DMS79 treated with DMSO at 0.1 percent for 48 hours (cell line): ENCODE data around the gene LZTFL1.
"Not testable (repeated sequence)": the region's sequence is repeated elsewhere in the genome, so short reads cannot be mapped to it uniquely, and the experiment has no call there.

Experiments
- DNase-seq: peaks from one replicate; lab custom pipeline; 2025; lab: John Stamatoyannopoulos, UW

The LZTFL1 gene

GRCh38 chr3:45864760-45865519 lies 23.0 kb upstream of the LZTFL1 start:
- DNase-seq: peak; percentile 27

- DNase-seq: no peak
Measured at GRCh38 chr3:45861043-45861719, 19.3 kb upstream of the LZTFL1 start.

GRCh38 chr3:45860481-45860880 lies 18.6 kb upstream of the LZTFL1 start:
- DNase-seq: no peak

GRCh38 chr3:45858809-45859543 lies 17.1 kb upstream of the LZTFL1 start:
- no peak for DNase-seq

GRCh38 chr3:45857024-45857423 lies 15.1 kb upstream of the LZTFL1 start:
- not testable (repeated sequence) for DNase-seq

DNA sequence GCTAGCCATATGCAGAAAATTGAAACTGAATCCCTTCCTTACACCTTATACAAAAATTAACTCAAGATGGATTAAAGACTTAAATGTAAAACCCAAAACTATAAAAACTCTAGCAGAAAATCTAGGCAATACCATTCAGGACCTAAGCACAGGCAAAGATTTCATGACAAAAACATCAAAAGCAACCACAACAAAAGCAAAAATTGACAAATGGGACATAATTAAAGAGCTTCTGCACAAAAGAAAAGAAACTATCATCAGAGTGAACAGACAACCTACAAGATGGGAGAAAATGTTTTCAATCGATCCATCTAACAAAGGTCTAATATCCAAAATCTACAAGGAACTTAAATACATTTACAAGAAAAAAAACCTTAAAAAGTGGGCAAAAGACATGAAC lies 14.4 kb upstream of the LZTFL1 start:
- DNase-seq: not testable (repeated sequence)

GRCh38 chr3:45852828-45853227 lies 10.9 kb upstream of the LZTFL1 start:
- DNase-seq: no peak

DNA sequence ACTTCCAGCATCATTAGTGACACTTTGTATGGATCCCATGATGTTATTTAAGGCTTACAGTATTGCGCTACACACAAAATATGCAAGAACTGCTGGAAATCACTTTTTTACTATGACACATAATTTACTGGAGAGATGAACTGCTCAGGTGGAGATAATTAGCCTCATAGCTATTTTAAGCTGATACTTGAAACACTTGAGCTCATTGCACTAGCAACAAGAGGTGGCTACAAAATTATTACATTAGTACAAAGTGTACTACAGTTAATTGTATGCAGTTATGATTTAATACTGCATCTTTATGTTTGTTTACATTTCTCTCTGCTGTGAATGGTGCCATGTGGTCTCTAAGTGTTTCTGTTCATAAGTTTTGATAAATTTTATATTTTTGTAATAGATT lies 6.5 kb upstream of the LZTFL1 start:
- no peak for DNase-seq

- no peak for DNase-seq
Measured at GRCh38 chr3:45844616-45845015, 2.7 kb upstream of the LZTFL1 start.

- no peak for DNase-seq
Measured at GRCh38 chr3:45842851-45843625, 1.1 kb upstream of the LZTFL1 start.

DNA sequence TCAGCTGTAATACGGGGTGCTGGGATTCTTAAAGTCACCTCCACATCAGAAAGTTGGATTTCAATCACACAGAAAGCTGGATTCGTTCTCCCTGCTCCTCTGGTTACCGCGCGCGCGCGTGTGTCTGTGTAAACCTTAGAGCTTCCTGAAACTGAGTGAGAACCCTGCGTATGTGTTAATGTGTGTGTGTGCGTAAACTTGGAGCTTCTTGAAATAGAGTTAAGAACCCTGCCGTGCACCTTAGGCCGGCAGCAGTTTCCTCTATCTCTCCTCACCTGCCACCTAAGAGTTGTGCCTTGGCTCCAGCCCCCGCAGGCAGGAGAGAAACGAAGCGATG lies 531 bp downstream of the LZTFL1 start:
- no peak for DNase-seq

- no peak for DNase-seq
Measured at GRCh38 chr3:45838466-45838865, 3.5 kb downstream of the LZTFL1 start.

DNA sequence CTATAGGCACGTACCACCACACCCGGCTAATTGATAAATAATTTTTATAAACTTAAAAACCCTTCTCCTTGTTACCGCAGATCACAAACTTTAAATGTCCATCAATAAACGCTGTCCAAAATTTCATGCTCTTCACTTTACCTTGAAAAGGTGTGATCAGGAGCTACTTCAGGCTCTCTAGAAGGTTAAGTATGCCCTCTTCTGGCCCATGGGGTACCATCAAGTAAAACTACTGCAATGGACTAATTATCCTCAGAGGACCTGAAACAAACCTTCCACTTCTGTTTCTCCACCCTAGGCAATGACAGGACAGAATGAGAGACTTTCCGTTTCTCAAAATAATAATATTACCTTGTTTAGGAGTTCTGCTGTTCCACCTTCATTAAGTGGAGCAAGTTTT lies 9.2 kb downstream of the LZTFL1 start:
- peak; percentile 4 for DNase-seq

DNA sequence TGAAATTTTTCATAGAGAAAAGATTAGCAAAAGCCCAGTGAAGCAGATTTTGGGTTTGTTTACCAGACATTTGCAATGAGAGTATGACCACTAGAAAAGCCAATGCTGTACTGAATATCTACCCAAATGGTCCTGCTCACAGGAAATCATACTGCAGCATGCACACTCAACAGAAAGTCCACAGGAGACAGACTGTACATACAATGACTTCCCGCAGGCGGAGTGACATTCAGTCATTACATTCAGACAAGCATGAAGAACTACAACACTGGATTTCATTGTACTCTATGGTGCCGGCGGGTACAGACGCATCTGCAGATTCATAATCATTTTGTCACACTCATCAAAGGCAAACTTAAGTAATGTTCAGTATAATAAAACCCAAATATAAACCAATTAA lies 11.8 kb downstream of the LZTFL1 start:
- DNase-seq: no peak

DNA sequence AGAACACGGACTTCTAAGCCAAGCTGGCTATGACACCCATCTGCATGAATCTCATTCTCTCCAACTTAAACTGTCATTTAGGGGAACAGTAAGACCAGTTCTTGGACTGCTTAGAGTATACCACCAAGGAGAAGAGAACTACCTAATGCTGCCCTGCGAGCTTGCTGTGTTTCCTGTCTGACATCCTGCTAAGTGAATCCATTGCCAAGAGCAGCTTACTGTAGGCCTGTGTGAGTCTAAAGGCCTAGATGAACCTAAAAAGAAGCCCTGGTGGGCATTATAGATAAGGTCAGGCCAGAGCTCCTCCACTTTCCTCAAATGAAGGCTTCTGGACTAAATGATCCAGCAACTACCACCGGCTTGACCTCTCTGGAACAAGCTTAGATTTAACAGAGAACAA lies 15.0 kb downstream of the LZTFL1 start:
- DNase-seq: no peak

DNA sequence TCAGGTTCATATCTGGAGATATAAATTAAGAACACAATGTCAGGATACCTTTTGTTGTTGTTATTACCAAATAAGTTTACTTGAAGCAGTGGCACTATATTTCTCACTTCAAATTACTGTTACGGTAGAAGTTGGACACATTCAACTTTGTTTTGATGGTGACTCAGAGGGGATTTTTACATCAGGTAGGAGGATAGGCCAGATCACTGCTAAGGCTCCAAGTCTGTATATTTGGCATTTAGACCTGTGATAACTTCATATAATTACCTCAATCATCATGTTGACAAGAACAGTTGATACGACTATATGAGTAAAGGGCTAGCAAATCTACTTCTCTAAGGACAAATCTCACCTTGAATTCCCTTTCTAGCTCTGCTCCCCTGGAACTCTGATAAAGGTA lies 15.6 kb downstream of the LZTFL1 start:
- DNase-seq: no peak

DNA sequence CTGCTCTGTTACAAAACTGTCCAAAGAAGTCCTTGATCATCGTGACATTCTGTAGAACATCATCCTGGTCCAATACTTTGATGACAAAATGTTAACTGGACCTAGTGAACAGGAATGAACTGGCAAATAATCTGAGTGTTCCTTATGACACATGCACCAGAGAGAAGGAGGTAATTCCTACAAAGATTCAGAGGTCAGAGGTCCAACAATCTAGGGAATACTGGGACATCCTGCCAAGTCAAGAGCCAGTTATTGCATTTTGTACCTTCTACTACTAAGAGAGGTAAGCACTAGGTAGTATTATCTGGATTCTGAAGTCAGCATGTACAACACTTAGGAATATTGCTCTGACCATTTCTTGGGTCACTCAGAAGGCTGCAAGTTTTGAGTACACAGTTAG lies 20.8 kb downstream of the LZTFL1 start:
- DNase-seq: no peak

- DNase-seq: no peak
Measured at GRCh38 chr3:45819543-45819942, 22.4 kb downstream of the LZTFL1 start.

DNA sequence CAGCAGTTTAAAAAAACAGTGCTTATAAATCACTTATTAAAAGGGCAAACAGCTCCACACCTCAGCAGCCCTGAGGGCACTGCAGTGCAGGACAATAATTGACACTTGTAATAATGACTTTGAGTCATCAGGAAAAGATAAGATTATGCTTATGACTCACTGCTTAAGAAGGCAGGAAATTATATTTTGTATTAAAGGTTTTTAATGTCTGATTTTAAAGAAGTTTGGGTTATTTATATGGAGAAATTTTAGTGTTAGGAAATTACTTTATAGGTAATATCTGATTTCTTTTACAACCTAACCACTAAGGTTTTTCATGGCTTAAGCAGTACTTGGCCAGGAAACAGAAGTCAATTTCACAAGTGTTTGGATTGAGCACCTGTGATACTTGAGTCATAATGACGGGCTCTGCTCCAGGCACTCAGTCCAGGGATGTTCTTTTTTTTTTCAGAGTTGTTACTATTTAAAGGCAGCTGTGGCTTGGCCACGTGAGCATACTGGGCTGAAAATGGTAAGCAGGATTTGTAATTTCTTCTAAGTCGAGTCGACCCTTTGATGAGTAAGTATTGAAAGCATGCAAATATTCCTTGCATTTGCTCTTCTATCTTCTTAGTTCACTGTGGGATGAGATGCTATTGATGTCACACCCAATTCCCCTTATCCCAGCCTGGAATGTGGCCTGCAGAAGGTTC lies 23.9 kb downstream of the LZTFL1 start:
- DNase-seq: peak; percentile 91

DNA sequence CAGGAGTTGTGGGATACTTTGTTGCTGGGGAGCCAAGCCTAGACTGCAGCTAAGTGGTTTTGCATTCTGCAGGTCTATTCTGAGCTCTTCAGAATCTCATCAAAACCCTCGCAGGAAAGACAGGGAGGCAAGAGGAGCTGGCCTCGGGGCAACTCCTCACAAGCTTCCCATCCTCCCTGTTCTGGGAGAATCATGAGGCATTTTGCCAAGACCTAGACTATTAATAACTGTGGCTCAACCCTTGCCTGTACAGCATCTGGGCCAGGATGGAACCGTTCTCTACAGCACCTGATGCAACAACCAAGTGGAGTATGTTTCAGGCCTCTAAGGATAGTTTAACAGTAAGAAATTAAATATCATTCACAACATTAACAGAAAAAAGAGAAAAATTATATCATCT lies 25.4 kb downstream of the LZTFL1 start:
- DNase-seq: peak; percentile 4

GRCh38 chr3:45814322-45814721 lies 27.6 kb downstream of the LZTFL1 start:
- no peak for DNase-seq
